Activated CD8-positive, alpha-beta T cell treated with anti-CD3 and anti-CD28 coated beads for 36 hours (primary cell): ENCODE data around the gene MPIG6B. TPM values are rescaled to one million over a fixed set of nuclear protein-coding genes. Genes with fewer than 3 reads are reported as not detected.

Source experiments
- ATAC-seq: fragments of 200-7000 bp; cut with Tn5 transposase; one replicate; pipeline ENCODE4 v1.10.0; 2021; ENCODE audit warnings: mild to moderate bottlenecking, moderate library complexity
- CTCF ChIA-PET: fragments of 350-600 bp; sonication (Branson Sonifier 250); formaldehyde crosslinking; loops from one replicate; lab custom pipeline; 2021; ENCODE audit warnings: antibody characterized with exemption; lab: Charles Lee
- POLR2A ChIA-PET: fragments of 350-600 bp; sonication (Branson Sonifier 250); formaldehyde crosslinking; loops from one replicate; lab custom pipeline; 2021; ENCODE audit warnings: antibody characterized with exemption; lab: Charles Lee
- DNase-seq: peaks from one replicate; pipeline ENCODE4 v3.0.0-alpha.2; 2020
- H3K27ac Mint-ChIP-seq: one replicate; pipeline ENCODE4 v1.8.0; 2021; ENCODE audit warnings: mild to moderate bottlenecking, mixed read lengths
- H3K27me3 Mint-ChIP-seq: one replicate; pipeline ENCODE4 v1.8.0; 2021; ENCODE audit warnings: mixed read lengths
- H3K36me3 Mint-ChIP-seq: one replicate; pipeline ENCODE4 v1.8.0; 2021; ENCODE audit warnings: low read depth, mixed read lengths
- H3K4me1 Mint-ChIP-seq: one replicate; pipeline ENCODE4 v1.8.0; 2021; ENCODE audit warnings: low read depth, mixed read lengths
- H3K4me3 Mint-ChIP-seq: one replicate; pipeline ENCODE4 v1.8.0; 2021; ENCODE audit warnings: mild to moderate bottlenecking, moderate library complexity, mixed read lengths
- H3K9me3 Mint-ChIP-seq: one replicate; pipeline ENCODE4 v1.8.0; 2021; ENCODE audit warnings: mixed read lengths
- CTCF ChIP-seq: fragments of 200-600 bp; IDR thresholded peaks from one replicate; pipeline ENCODE4 v1.8.0; 2022; ENCODE audit warnings: antibody characterized with exemption, mild to moderate bottlenecking
- intact Hi-C: fragments of 100-400 bp; cut with micrococcal nuclease; formaldehyde crosslinking; loops from one replicate; pipeline ENCODE4 v1.10.0; 2022
- total RNA-seq, 2 experiments: library from RNA; stranded (reverse); gene quantifications; one replicate each; pipeline ENCODE4 v1.2.3, GENCODE V29; 2021

MPIG6B gene
- total RNA-seq, 2 experiments from 2014 or later, result 0.65 to 0.81 TPM

- POLR2A ChIA-PET, result no interaction called here
- TF ChIP-seq CTCF, result no peak
- DNase-seq (no peak), ATAC-seq (no peak)
- Mint-ChIP-seq H3K36me3 (no peaks in the 10 kb centered on the region), H3K4me3 (no peak overlapping the region), H3K27ac (no peak overlapping the region), H3K27me3 (no peaks in the 10 kb centered on the region), H3K9me3 (no peaks in the 10 kb centered on the region), H3K4me1 (peaks cover 8% of the 10 kb centered on the region)
- intact Hi-C loops, result no loop called here
- CTCF ChIA-PET, result interaction anchor here (1.2 kb wide), 1 partner anchor 52 kb away, joined by 3 read pairs; no protein-coding TSS in a partner anchor
These were observed 4.9 kb upstream of the MPIG6B start for GRCh38 chr6:31718265-31718664.

- no peak for DNase-seq
- H3K27ac Mint-ChIP-seq, result no peak overlapping the region
- TF ChIP-seq CTCF, result no peak
- intact Hi-C loops, result no loop called here
- no peaks in the 10 kb centered on the region for H3K36me3 Mint-ChIP-seq
- ChIA-PET CTCF (interaction anchor here (1.2 kb wide), 1 partner anchor 51 kb away, joined by 3 read pairs; no protein-coding TSS in a partner anchor), POLR2A (no interaction called here)
- no peaks in the 10 kb centered on the region for H3K27me3 Mint-ChIP-seq
- H3K9me3 Mint-ChIP-seq, result no peaks in the 10 kb centered on the region
- no peak overlapping the region for H3K4me3 Mint-ChIP-seq
- H3K4me1 Mint-ChIP-seq, result peaks cover 7% of the 10 kb centered on the region
- ATAC-seq, result no peak
These were observed 4.2 kb upstream of the MPIG6B start for GRCh38 chr6:31719001-31719400.

- H3K4me1 Mint-ChIP-seq, result peaks cover 8% of the 10 kb centered on the region
- no peak for DNase-seq
- CTCF ChIA-PET, result no interaction called here
- ATAC-seq, result no peak
- TF ChIP-seq CTCF, result no peak
- no peak overlapping the region for H3K27ac Mint-ChIP-seq
- intact Hi-C loops, result no loop called here
- POLR2A ChIA-PET, result interaction anchor here (1.9 kb wide), 1 partner anchor 56 kb away, joined by 6 read pairs; the partner anchor contains the start of gene GPANK1
- no peaks in the 10 kb centered on the region for H3K9me3 Mint-ChIP-seq
- H3K4me3 Mint-ChIP-seq, result no peak overlapping the region
- no peaks in the 10 kb centered on the region for H3K36me3 Mint-ChIP-seq
- no peaks in the 10 kb centered on the region for H3K27me3 Mint-ChIP-seq
These were observed 2.9 kb upstream of the MPIG6B start for GRCh38 chr6:31720196-31720770.

GRCh38 chr6:31721351-31722020 is 1.7 kb upstream of the MPIG6B start, which contains the start of gene LY6G6C:
Gene LY6G6C, minus strand, starts transcription at chr6:31721746. Its CDS starts 67 bp downstream, at chr6:31721679.
- H3K9me3 Mint-ChIP-seq, result no peaks in the 10 kb centered on the region
- TF ChIP-seq CTCF, result no peak
- H3K4me3 Mint-ChIP-seq, result no peak within 1 kb of the TSS
- no peak within 1 kb of the TSS for H3K27ac Mint-ChIP-seq
- CTCF ChIA-PET, result no interaction called here
- H3K27me3 Mint-ChIP-seq, result no peaks in the 10 kb centered on the region
- peaks cover 18% of the 10 kb centered on the region for H3K4me1 Mint-ChIP-seq
- POLR2A ChIA-PET, result interaction anchor here (1.9 to 2.1 kb wide), 2 partner anchors 44 to 58 kb away, joined by 5 to 6 read pairs; partner anchors contain the start of gene GPANK1
- no peak for ATAC-seq
- H3K36me3 Mint-ChIP-seq, result no peaks in the 10 kb centered on the region
- no peak for DNase-seq
- intact Hi-C loops, result no loop called here

- Mint-ChIP-seq H3K4me3 (no peak overlapping the region), H3K27ac (no peak overlapping the region), H3K9me3 (no peaks in the 10 kb centered on the region), H3K36me3 (no peaks in the 10 kb centered on the region), H3K4me1 (peaks cover 25% of the 10 kb centered on the region), H3K27me3 (no peaks in the 10 kb centered on the region)
- DNase-seq (no peak), ATAC-seq (no peak)
- ChIA-PET POLR2A (interaction anchor here (1.9 to 2.1 kb wide), 2 partner anchors 44 to 58 kb away, joined by 5 to 6 read pairs; partner anchors contain the start of gene GPANK1), CTCF (interaction anchor here (1.2 kb wide), 1 partner anchor 34 kb away, joined by 3 read pairs; no protein-coding TSS in a partner anchor)
- TF ChIP-seq CTCF, result no peak
- intact Hi-C loops, result no loop called here
These were observed 1.0 kb upstream of the MPIG6B start for GRCh38 chr6:31722173-31722572.
